Subcutaneous adipose tissue (tissue), 4 donors: ENCODE measurements around the gene STIM1. TPM values are rescaled to one million over a fixed set of nuclear protein-coding genes. Genes with fewer than 3 reads are reported as not detected.

ENCODE experiments used
- CTCF ChIP-seq: fragments of 450-650 bp; IDR thresholded peaks from one replicate; pipeline ENCODE4 v1.5.1; 2016; ENCODE audit warnings: low read depth, mild to moderate bottlenecking, control low read depth, antibody characterized with exemption, moderate library complexity
- total RNA-seq, 4 donors: library from RNA; depleted of rRNA; stranded (reverse); fragments of >200 nt; gene quantifications; one replicate each; pipeline ENCODE4 v1.1.0, GENCODE V29; 2016

STIM1 gene
- total RNA-seq, 4 donors from 2014 or later: 39.5 to 64.8 (median 43.3) TPM

GRCh38 chr11:3985631-3986030 is 130.2 kb downstream of the STIM1 start:
- no peak for TF ChIP-seq CTCF

- no peak for TF ChIP-seq CTCF
Observed at GRCh38 chr11:3986301-3986700, 130.8 kb downstream of the STIM1 start.

- TF ChIP-seq CTCF: no peak
Observed at GRCh38 chr11:3989276-3989920, 133.9 kb downstream of the STIM1 start.

- no peak for TF ChIP-seq CTCF
Observed at GRCh38 chr11:3989921-3990290, 134.4 kb downstream of the STIM1 start.

GRCh38 chr11:3990406-3990805 is 134.9 kb downstream of the STIM1 start:
- TF ChIP-seq CTCF: no peak

- no peak for TF ChIP-seq CTCF
Observed at GRCh38 chr11:3992964-3993363, 137.5 kb downstream of the STIM1 start.

GRCh38 chr11:3994030-3994640 is 138.7 kb downstream of the STIM1 start:
- no peak for TF ChIP-seq CTCF
